ENCODE measurements around the gene CYP4F2. TPM values are rescaled to one million over a fixed set of nuclear protein-coding genes. Genes with fewer than 3 reads are reported as not detected.

CYP4F2 gene
- total and polyA plus RNA-seq, 9 of the 15 experiments (the other 6 are each of a cell fraction or from before 2014, with no cell fraction given): 0.10 to 0.56 (median 0.32) TPM; not detected in 2

DNA sequence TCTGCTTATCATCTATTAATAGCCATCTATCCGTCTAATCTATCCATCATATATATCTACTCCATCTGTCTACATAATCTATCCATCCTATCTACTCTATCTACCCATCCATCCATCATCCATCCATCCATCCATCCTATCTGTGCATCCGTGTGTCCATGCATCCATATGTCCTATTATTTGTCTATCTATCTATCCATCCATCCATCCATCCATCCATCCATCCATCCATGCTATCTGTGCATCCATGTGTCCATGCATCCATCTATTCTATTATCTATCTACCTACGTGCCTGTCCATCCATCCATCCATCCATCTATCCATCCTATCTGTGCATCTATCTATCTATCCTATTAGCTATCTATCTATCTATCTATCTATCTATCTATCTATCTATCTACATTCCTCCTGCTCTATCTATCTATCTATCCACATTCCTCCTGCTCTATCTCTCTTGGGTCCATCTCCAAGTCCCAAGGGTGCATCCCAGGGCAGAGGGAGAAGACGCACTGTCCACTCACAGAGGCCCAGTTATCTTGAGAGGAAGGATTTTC lies 1.9 kb downstream of the CYP4F2 start:
- BruUV-seq (replicated peaks): no TSS peak
- no peaks in the 10 kb centered on the region for H3K79me2 ChIP-seq (ENCODE audit: control insufficient read depth, insufficient read depth, low read length)
- DNase-seq (ENCODE audit: extremely low read depth in 1 of 4, low spot score in 3 of 4) (no peak), FAIRE-seq (no peak), ATAC-seq (no peak)
- CTCF ChIA-PET (ENCODE audit: low intra/inter-chr PET ratio): no interaction called here
- H3K27ac ChIP-seq (ENCODE audit: extremely low read depth, low read depth, low read length): no peak overlapping the region
- in situ Hi-C loops (cut with MboI) (no loop called here), intact Hi-C loops (cut with micrococcal nuclease) (no loop called here)
- no peaks in the 10 kb centered on the region for H4K20me1 ChIP-seq (replicated peaks; ENCODE audit: control insufficient read depth, insufficient read depth, low read length)
- H3K4me2 ChIP-seq (ENCODE audit: insufficient read depth, low read length): no peak overlapping the region
- H3K9ac ChIP-seq (ENCODE audit: insufficient read depth in 1 of 2, low read depth in 2 of 2, low read length in 2 of 2): no peak overlapping the region
- H3K4me3 ChIP-seq: no peak overlapping the region
- no peaks in the 10 kb centered on the region for H3K9me1 ChIP-seq (ENCODE audit: control insufficient read depth, insufficient read depth, low read length)
- H3K9me3 ChIP-seq (replicated peaks; ENCODE audit: control insufficient read depth, insufficient read depth, low read depth, low read length): no peaks in the 10 kb centered on the region
- H3K36me3 ChIP-seq (ENCODE audit: control insufficient read depth, insufficient read depth, low read length): no peaks in the 10 kb centered on the region
- peaks cover 0 to 15% of the 10 kb centered on the region in 2 experiments; a peak in 2 of 5 replicates for H3K4me1 ChIP-seq (replicated peaks in 1 of 2; ENCODE audit: control insufficient read depth in 2 of 2, insufficient read depth in 2 of 2, low read length in 2 of 2)
- no peak overlapping the region for H2AFZ ChIP-seq (ENCODE audit: low read depth, low read length)
- peaks cover 0 to 8% of the 10 kb centered on the region in 2 experiments; a peak in 3 of 5 replicates for H3K27me3 ChIP-seq (ENCODE audit: control insufficient read depth in 2 of 2, insufficient read depth in 2 of 2, low read length in 2 of 2)
- POLR2A ChIA-PET: no interaction called here
- 0 out of 2 replicates have a peak, but pooled peaks have one; percentile 28 for TF ChIP-seq ZBTB2 (IDR thresholded peaks at IDR 0.05)
- TF ChIP-seq PKNOX1 (IDR thresholded peaks at IDR 0.05): no peak
- 0 out of 2 replicates have a peak, but pooled peaks have one; percentile 30 for TF ChIP-seq GATAD2B (IDR thresholded peaks at IDR 0.05; ENCODE audit: borderline replicate concordance)
- TF ChIP-seq DACH1 (IDR thresholded peaks at IDR 0.05; ENCODE audit: partially characterized antibody): peak; percentile 97
- peak; percentile 22; the same call in 1 of the 2 replicates for TF ChIP-seq GATA2 (CRISPR knock-in tag; IDR thresholded peaks at IDR 0.05)
- TF ChIP-seq CREB3 (tag; conservative IDR thresholded peaks at IDR 0.05; ENCODE audit: low read depth): no peak
- TF ChIP-seq FOXO4 (CRISPR knock-in tag; IDR thresholded peaks at IDR 0.05): no peak
- WGBS (ENCODE audit: insufficient coverage, low coverage, missing lambda C conversion rate): 15% methylated on average over 4 of the region's 4 CpGs

All from K562 (cell line).